22Rv1 (cell line): ENCODE results near the gene DHDH.
"Not testable (repeated sequence)": the region's sequence is repeated elsewhere in the genome, so short reads cannot be mapped to it uniquely, and the experiment has no call there.

ENCODE experiments used
- H3K27ac ChIP-seq: fragments of 450-650 bp; 2 replicates; pipeline ENCODE4 v1.5.1; 2017
- ZFX ChIP-seq: fragments of 450-650 bp; IDR thresholded peaks from 2 replicates; pipeline ENCODE4 v1.6.1; 2017; ENCODE audit warnings: antibody characterized with exemption, borderline replicate concordance
- TF ChIP-seq, protein P1 (sequence below): fragments of 450-650 bp; IDR thresholded peaks from 2 replicates; pipeline ENCODE4 v1.5.1; 2017; ENCODE audit warnings: mild to moderate bottlenecking

Gene DHDH

DNA sequence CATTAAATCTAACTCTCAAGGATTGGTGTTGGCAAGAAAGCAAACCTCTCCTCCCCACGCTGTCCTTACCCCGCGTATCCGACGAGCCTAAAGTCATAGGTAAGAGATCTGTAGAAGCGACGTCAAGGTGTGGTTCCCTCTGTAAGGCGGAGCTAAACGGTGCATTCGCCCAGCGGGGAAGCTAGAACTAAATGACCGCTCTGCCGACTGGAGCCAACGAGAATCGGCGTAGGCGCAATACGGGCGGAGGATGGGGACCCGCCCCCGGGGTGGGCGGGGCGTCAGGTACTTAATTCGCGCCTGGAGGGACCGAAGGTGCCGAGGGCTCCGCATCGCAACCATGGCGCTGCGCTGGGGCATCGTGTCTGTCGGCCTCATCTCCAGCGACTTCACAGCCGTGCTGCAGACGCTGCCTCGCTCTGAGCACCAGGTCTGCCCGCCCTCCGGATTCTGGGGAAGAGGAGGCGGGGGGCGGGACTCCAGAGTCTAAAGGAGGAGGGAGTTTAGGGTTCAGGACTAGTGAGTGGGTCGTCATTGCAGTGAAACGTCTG is at the start of gene DHDH:
Gene DHDH, plus strand, starts transcription at position 318 of the 551 bp plus-strand sequence. Its CDS starts 23 bp downstream, at position 341.
- TF ChIP-seq, protein P1, sequence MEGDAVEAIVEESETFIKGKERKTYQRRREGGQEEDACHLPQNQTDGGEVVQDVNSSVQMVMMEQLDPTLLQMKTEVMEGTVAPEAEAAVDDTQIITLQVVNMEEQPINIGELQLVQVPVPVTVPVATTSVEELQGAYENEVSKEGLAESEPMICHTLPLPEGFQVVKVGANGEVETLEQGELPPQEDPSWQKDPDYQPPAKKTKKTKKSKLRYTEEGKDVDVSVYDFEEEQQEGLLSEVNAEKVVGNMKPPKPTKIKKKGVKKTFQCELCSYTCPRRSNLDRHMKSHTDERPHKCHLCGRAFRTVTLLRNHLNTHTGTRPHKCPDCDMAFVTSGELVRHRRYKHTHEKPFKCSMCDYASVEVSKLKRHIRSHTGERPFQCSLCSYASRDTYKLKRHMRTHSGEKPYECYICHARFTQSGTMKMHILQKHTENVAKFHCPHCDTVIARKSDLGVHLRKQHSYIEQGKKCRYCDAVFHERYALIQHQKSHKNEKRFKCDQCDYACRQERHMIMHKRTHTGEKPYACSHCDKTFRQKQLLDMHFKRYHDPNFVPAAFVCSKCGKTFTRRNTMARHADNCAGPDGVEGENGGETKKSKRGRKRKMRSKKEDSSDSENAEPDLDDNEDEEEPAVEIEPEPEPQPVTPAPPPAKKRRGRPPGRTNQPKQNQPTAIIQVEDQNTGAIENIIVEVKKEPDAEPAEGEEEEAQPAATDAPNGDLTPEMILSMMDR: no peak
- TF ChIP-seq ZFX: no peak
- peak within 1 kb of the TSS; percentile 66 for H3K27ac ChIP-seq

DNA sequence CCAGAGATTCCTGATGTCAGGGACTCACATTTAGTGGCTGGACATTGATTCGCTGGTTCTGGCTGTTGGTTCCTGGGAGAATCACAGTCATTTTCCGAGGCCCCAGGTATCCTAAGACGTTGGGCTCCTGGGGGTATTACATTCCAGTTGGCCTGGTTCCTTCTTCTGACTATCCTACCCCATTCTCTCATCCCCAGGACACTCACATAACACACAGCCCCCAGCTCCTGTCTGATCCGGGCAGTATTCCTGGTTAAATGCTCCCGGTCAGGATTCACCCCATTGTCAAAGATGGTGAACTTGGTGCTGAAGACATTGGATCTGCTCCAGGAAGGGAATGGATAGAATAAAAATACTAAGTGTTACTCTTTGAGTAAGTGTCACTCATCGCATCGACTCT is 49.8 kb upstream of the DHDH start:
- no peak for TF ChIP-seq ZFX
- TF ChIP-seq, protein P1: no peak
- no peak overlapping the region for H3K27ac ChIP-seq

DNA sequence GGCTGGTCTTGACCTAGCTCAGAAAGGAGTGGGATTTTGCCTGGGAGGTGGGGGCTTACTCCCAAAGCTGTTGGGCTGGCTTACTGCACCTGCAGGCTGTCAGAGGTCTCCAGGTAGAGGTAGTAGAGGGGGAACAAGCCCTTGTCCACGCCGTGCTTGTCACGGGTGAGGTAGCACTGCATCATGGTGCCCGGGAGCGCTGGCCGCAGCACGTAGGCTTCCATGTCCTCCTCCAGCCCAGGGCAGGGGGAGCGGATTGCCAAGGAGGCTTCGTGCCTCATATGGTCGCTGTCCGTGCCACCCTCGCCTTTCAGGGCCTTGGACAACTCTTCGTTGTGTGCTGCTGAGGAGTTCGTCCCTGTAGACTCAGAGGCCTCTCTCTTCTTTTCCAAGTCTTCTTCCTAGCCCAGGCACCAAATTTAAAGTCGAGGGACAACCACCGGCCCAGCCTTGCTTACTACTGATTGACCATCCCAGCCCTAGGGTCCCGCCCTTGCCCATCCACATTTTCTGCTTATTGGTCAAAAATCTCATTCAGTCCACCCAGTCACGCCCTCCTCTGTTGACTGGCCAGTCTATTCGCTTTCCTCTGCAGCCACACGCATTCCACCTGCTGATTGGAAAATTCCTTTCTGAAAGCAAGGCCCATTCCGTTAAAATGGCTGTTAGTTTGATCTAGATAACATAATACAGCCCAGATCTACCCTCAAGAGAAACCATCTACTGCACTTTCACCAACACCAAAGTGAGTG is 45.5 kb upstream of the DHDH start:
- TF ChIP-seq ZFX: no peak
- TF ChIP-seq, protein P1: no peak
- no peak overlapping the region for H3K27ac ChIP-seq

DNA sequence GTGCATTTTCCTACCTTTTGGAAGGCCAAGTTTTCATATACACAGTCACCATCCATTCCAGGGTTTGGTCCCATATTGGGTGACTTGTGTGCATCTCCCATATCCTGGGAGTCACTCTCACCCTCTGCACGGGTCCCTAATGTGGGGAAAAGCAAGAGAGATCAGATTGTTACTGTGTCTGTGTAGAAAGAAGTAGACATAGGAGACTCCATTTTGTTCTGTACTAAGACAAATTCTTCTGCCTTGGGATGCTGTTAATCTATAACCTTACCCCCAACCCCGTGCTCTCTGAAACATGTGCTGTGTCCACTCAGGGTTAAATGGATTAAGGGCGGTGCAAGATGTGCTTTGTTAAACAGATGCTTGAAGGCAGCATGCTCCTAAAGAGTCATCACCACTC is 44.0 kb upstream of the DHDH start:
- H3K27ac ChIP-seq: not testable (repeated sequence)

DNA sequence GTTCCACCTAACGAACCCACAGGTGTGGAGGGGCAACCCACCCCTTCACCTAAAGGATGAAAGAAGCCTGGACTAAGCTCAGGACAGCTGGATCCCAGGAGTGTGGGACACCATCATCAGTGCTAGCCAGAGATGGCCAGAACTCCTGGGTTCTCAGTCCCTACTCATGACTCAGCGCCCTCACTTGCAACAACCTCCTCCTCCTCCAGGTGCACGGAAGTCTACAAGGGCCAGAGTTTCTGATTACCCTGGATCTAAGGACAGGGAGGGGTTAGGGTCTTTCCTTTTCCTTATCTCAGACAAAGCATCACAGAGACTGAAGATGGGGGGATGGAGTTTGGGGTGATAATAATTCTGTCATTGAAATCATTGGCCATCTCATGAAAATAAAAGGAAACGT is 42.9 kb upstream of the DHDH start:
- no peak overlapping the region for H3K27ac ChIP-seq
- no peak for TF ChIP-seq ZFX
- TF ChIP-seq, protein P1: no peak

DNA sequence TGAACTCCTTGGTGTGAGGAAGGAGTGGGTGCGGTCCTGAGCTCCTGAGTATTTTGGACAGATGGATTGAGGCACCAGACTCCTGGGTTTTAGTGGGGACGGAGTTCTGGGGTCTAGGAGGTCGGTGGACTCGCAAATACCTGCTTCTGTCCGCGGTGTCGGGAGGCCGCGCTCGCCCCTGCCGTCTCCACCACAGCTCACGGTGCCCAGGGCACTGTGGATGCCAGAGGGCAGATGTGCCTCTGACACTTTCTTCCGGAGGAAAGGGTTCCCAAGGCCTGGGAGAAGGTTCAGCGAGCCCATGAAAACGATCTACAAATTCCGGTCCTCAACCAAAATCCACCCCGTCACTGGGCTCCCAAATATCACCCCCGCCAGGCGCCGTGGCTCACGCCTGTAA is 38.3 kb upstream of the DHDH start:
- H3K27ac ChIP-seq: no peak overlapping the region
- TF ChIP-seq ZFX: no peak
- TF ChIP-seq, protein P1: no peak

DNA sequence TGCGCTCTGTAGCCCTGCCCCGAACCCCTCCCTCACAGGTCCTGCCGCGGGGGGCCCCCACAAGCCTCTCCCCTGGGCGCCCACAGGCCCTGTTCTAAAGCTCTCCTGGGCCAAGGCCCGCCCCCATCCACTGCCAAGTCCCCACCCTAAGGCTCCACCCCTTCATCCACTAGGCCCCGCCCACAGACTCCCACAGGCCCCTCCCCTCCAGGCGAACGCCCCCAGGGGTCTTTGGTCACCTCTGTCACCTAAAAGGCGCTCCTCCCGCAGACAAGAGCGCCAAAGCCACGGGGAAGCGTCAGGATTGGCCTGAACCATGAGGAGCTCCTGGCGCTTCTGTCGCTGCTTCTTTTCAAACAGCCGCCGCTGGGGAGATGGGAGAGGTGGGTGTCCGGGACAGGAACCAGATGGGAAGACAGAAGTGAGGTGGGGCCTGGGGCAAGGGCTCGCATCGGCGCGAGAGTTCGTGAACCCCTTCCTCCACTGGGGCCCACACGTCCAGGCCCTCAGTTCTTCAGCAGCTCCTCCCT is 37.2 kb upstream of the DHDH start:
- H3K27ac ChIP-seq: no peak overlapping the region
- no peak for TF ChIP-seq ZFX
- TF ChIP-seq, protein P1: no peak
